Kidney (tissue), 14 donors: ENCODE data around the gene JAZF1. TPM values are rescaled to one million over a fixed set of nuclear protein-coding genes. Genes with fewer than 3 reads are reported as not detected.

ENCODE experiments used
- DNase-seq, 5 donors: peaks; one replicate each; pipeline ENCODE4 v3.0.0-alpha.2; 2013 to 2020
- FAIRE-seq: peaks from 2 replicates; lab custom pipeline; 2012; peaks lifted over from hg19 to GRCh38; lab: Jason Lieb, UNC
- H3K27ac ChIP-seq, 2 donors: one replicate each; pipeline ENCODE4 v1.7.0; 2013; ENCODE audit warnings: low read depth in 2 of 2, low read length in 2 of 2, inconsistent platforms in 1 of 2
- H3K27me3 ChIP-seq: one replicate; pipeline ENCODE4 v1.7.1; 2013; ENCODE audit warnings: low read length, inconsistent platforms; ENCODE audit not compliant: control insufficient read depth, insufficient read depth
- H3K36me3 ChIP-seq, 3 donors: one replicate each; pipeline versions ENCODE4 v1.7.0 to v1.7.1; 2013; ENCODE audit warnings: low read length in 3 of 3, control low read depth in 1 of 3, inconsistent platforms in 1 of 3; ENCODE audit not compliant: insufficient read depth in 3 of 3, control insufficient read depth in 2 of 3
- H3K4me1 ChIP-seq, 3 donors: one replicate each; pipeline versions ENCODE4 v1.7.0 to v1.7.1; 2013; ENCODE audit warnings: low read length in 3 of 3, inconsistent platforms in 1 of 3, low read depth in 1 of 3; ENCODE audit not compliant: control insufficient read depth in 2 of 3, insufficient read depth in 2 of 3
- H3K4me3 ChIP-seq, 3 donors: one replicate each; pipeline versions ENCODE4 v1.7.0 to v1.8.1; 2013; ENCODE audit warnings: low read length in 3 of 3, control low read depth in 1 of 3, inconsistent platforms in 1 of 3
- H3K9ac ChIP-seq, 3 donors: one replicate each; pipeline versions ENCODE4 v1.7.0 to v1.7.1; 2013; ENCODE audit warnings: low read length in 3 of 3, control low read depth in 1 of 3, inconsistent platforms in 1 of 3
- H3K9me3 ChIP-seq, 3 donors: one replicate each; pipeline versions ENCODE4 v1.7.0 to v1.7.1; 2013; ENCODE audit warnings: low read length in 3 of 3, control low read depth in 1 of 3, inconsistent platforms in 1 of 3; ENCODE audit not compliant: control insufficient read depth in 2 of 3, insufficient read depth in 1 of 3
- intact Hi-C: fragments of 100-400 bp; cut with DNase I; formaldehyde crosslinking; loops from one replicate; pipeline ENCODE4 v1.11.1; 2022
- polyA plus RNA-seq: library from polyadenylated mRNA; stranded (reverse); fragments of 350-450 nt; fragmentation: Illumina TruSeq; extraction: RNeasy Lipid Tissue Mini Kit (QIAGEN cat#74804); gene quantifications from one replicate; pipeline ENCODE4 v1.2.3, GENCODE V29; 2014; ENCODE audit warnings: low read depth, low replicate concordance; ENCODE audit not compliant: insufficient read depth
- total RNA-seq: library from RNA; stranded (reverse); fragmentation: NEBNext Ultra II Directional; extraction: Animal tissue kit (Norgen Biotek cat#: 25700); gene quantifications from one replicate; pipeline ENCODE4 v1.2.1, GENCODE V29; 2021
- TF ChIP-seq, protein P1 (sequence below): IDR thresholded peaks from 3 replicates; pipeline ENCODE4 v1.5.1; 2012; ENCODE audit warnings: mild to moderate bottlenecking, moderate library complexity, borderline replicate concordance; ENCODE audit not compliant: insufficient read depth; ENCODE audit errors: extremely low read depth
- donor health status: control.
- donor health status: control.
- donor health status: control.
- donor health status: control.
- donor health status: control.
- donor health status: DM: yes; HTN: yes; CAD: no.
- donor health status: Normal renal cell carcinoma (clear cell type).

The JAZF1 gene
- total and polyA plus RNA-seq, 2 donors from 2014 or later: 5.7 to 13.1 TPM

DNA sequence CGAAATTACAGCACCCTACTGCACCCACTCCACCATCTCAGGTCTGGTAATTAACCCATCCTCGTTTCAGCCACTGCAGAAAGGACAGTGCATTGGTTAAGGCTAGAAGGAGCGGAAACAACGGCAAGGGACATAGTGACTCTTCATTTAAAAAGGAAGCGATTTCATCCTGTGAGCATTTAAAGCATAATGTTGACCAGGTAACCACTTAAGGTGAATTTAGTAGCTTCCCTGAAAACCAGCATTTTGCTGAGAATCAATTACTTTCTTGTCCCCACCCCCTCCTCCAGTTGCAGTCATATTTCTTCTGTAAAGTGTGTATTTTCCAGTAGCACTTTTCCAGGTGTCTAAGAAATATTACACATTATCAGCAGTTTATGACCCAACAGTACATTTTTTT, 821 bp upstream of the JAZF1 start:
- Histone ChIP-seq H3K4me3 (no peak overlapping the region), H3K27ac (no peak overlapping the region), H3K36me3 (no peaks in the 10 kb centered on the region), H3K4me1 (peaks cover 0 to 5% (median 0%) of the 10 kb centered on the region in 3 donors), H3K9ac (no peak overlapping the region), H3K27me3 (no peaks in the 10 kb centered on the region), H3K9me3 (no peaks in the 10 kb centered on the region)
- DNase-seq: no peak
- intact Hi-C loops: no loop called here
- no peak for FAIRE-seq
- TF ChIP-seq, protein P1, sequence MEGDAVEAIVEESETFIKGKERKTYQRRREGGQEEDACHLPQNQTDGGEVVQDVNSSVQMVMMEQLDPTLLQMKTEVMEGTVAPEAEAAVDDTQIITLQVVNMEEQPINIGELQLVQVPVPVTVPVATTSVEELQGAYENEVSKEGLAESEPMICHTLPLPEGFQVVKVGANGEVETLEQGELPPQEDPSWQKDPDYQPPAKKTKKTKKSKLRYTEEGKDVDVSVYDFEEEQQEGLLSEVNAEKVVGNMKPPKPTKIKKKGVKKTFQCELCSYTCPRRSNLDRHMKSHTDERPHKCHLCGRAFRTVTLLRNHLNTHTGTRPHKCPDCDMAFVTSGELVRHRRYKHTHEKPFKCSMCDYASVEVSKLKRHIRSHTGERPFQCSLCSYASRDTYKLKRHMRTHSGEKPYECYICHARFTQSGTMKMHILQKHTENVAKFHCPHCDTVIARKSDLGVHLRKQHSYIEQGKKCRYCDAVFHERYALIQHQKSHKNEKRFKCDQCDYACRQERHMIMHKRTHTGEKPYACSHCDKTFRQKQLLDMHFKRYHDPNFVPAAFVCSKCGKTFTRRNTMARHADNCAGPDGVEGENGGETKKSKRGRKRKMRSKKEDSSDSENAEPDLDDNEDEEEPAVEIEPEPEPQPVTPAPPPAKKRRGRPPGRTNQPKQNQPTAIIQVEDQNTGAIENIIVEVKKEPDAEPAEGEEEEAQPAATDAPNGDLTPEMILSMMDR: no peak

DNA sequence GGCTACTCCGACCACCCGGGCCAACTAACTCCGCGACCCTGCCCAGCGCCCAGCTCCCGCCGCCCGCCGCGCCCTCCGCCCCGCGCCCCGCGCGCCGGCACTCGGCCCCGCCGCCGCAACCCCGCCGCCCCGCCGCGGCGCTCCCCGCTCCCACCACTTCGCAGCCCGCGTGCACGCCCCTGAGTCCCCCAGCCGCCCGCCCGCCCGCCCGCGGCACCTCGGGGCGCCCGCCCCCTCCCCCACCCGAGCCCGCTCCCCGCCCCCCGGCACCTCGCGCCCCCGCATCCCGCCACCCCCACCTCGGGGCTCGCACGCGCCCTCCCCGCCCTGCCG, 598 bp downstream of the JAZF1 start:
- H3K9me3 ChIP-seq: no peaks in the 10 kb centered on the region
- DNase-seq (peak in 1 of 5 donors; percentile 63), FAIRE-seq (no peak)
- peak overlapping the region in 1 of 3 donors; percentile 52 for H3K4me3 ChIP-seq
- H3K9ac ChIP-seq: no peak overlapping the region
- H3K27ac ChIP-seq: no peak overlapping the region
- H3K27me3 ChIP-seq: no peaks in the 10 kb centered on the region
- peaks cover 0 to 5% (median 0%) of the 10 kb centered on the region in 3 donors for H3K4me1 ChIP-seq
- intact Hi-C loops: no loop called here
- TF ChIP-seq, protein P1: no peak
- H3K36me3 ChIP-seq: no peaks in the 10 kb centered on the region

DNA sequence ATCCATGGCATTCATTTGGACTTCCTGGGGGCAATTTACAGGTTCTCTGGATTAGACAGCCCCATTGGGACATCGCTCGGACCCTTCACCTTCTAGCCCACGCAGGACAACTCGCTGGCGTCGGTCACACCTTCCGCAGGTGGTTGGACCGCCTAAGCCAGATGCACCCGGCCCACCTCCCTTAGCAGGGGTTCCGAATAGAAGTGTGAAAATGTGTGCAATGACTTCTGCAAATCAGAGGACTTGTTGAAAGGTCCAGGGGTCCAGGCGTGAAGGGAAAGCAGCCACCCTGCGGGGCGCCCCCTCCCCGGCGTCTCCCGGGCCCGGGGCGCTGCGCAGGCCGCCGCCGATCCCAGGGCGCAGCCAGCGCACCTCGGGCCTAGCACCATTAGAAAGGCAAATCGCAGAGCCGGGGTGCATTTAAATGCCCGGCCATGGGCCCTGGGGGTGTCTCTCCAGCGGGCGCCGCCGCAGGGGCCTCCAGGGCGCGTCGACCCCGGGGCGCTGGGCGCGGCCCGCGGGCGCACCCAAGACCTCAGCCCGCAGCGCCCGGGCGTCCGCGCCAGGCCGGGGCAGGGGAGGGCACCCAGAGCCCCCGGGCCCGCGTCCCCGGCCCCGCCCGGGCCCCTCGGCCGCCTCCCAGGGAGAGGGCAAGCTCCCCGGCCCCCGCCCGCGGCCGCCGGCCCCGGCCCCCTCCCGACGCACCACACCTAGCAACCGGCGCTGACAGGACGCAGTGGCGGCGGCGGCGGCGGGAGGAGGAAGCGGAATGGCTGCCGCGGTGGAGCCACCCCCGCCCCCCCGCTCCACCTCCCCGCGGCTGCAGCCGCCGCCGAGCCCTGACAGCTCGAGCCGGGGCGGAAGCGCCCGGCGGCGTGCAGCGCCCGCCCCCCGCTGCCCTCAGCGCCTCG, 1.2 kb downstream of the JAZF1 start:
- peaks cover 0 to 5% (median 0%) of the 10 kb centered on the region in 3 donors for H3K4me1 ChIP-seq
- peak overlapping the region in 2 of 3 donors; percentile 6 to 43 for H3K9ac ChIP-seq
- no peaks in the 10 kb centered on the region for H3K36me3 ChIP-seq
- FAIRE-seq (no peak), DNase-seq (peak; percentile 54 to 91 (median 74))
- no peaks in the 10 kb centered on the region for H3K9me3 ChIP-seq
- no peaks in the 10 kb centered on the region for H3K27me3 ChIP-seq
- peak overlapping the region; percentile 35 to 68 (median 66) for H3K4me3 ChIP-seq
- TF ChIP-seq, protein P1: no peak
- intact Hi-C loops: no loop called here
- no peak overlapping the region for H3K27ac ChIP-seq
